ENCODE measurements around the gene NUP42. TPM values are rescaled to one million over a fixed set of nuclear protein-coding genes. Genes with fewer than 3 reads are reported as not detected.

NUP42 gene
- total and polyA plus RNA-seq, 10 of the 15 experiments (the other 5 are each of a cell fraction or from before 2014, with no cell fraction given), result 48.6 to 124 (median 74.3) TPM

DNA sequence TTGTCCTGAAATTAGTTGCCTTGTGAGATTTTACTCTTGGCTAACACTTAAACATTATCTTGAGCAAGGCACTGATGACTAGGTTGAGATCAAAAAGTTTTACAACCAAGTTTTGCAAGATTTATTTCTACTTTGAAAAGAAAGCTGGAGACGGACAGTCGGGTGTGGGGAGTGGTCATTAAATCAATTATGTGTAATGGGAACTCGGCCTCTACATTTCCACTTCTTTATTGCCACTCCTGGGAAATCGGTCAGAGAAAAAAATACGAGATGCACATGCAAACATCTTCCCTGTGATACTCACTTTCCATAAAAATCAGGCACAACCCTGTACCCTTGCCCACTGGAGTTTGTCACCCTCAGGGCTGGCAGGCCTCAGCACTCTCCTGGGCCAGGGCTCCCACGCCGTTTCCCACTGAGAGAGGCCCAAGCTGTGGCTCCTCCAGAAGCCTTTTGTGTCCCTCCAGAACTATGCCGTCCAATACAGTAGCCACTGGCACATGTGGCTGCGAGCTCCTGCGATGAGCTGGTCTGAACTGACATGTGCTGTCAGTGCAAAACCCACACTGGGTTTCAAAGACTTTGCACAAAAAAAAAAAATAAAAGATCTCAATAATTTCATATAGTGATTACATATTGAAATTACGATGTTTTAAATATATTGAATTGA is 57.3 kb downstream of the NUP42 start:
- RAD21 ChIA-PET (ENCODE audit: unreplicated experiment), result interaction anchor here (0.5 kb wide), 1 partner anchor 1928 kb away, joined by 3 read pairs; no protein-coding TSS in a partner anchor
- Histone ChIP-seq H3K4me3 (no peak overlapping the region), H3K36me3 (ENCODE audit: control insufficient read depth in 2 of 2, insufficient read depth in 2 of 2, low read length in 1 of 2) (no peaks in the 10 kb centered on the region), H3K4me2 (ENCODE audit: control insufficient read depth, insufficient read depth) (no peak overlapping the region), H3K27me3 (replicated peaks in 1 of 2; ENCODE audit: control insufficient read depth in 2 of 2, insufficient read depth in 2 of 2, low read length in 1 of 2) (no peaks in the 10 kb centered on the region), H4K20me1 (ENCODE audit: control insufficient read depth, insufficient read depth) (no peaks in the 10 kb centered on the region), H3K9ac (ENCODE audit: control insufficient read depth, insufficient read depth, low read length) (no peak overlapping the region), H3K4me1 (ENCODE audit: control insufficient read depth, insufficient read depth, low read length) (peaks cover 13% of the 10 kb centered on the region), H3K9me3 (replicated peaks; ENCODE audit: control insufficient read depth, insufficient read depth, low read length) (no peaks in the 10 kb centered on the region), H3K79me2 (ENCODE audit: control insufficient read depth, insufficient read depth, low read length) (no peaks in the 10 kb centered on the region), H3K27ac (ENCODE audit: control insufficient read depth, insufficient read depth) (no peak overlapping the region), H2AFZ (ENCODE audit: control insufficient read depth, low read depth, low read length) (no peak overlapping the region)
- intact Hi-C loops (cut with micrococcal nuclease; ENCODE audit: unreplicated experiment), result no loop called here
- DNase-seq (ENCODE audit: low read depth, low spot score), result no peak
- POLR2A ChIA-PET, result interaction anchor here (0.6 kb wide), 1 partner anchor 58 kb away, joined by 3 read pairs; no protein-coding TSS in a partner anchor
- BruUV-seq (replicated peaks), result no TSS peak
- CTCF ChIA-PET, result interaction anchor here (2.6 kb wide), 1 partner anchor 54 kb away, joined by 8 read pairs; no protein-coding TSS in a partner anchor
- WGBS (ENCODE audit: insufficient coverage, insufficient replicate concordance, low lambda C conversion rate, missing lambda C conversion rate), result 73% methylated on average over 11 of the region's 11 CpGs
- no peak for FAIRE-seq
- no peak for ATAC-seq
- in situ Hi-C loops (cut with MboI), result no loop called here
- SMC1A ChIA-PET (ENCODE audit: uncharacterized antibody, unreplicated experiment), result interaction anchor here (0.6 to 1.5 kb wide), 3 partner anchors 16 to 133 kb away, joined by 3 read pairs; no protein-coding TSS in a partner anchor
- TF ChIP-seq IKZF1 (conservative IDR thresholded peaks at IDR 0.05), result no peak
- TF ChIP-seq, protein P1, sequence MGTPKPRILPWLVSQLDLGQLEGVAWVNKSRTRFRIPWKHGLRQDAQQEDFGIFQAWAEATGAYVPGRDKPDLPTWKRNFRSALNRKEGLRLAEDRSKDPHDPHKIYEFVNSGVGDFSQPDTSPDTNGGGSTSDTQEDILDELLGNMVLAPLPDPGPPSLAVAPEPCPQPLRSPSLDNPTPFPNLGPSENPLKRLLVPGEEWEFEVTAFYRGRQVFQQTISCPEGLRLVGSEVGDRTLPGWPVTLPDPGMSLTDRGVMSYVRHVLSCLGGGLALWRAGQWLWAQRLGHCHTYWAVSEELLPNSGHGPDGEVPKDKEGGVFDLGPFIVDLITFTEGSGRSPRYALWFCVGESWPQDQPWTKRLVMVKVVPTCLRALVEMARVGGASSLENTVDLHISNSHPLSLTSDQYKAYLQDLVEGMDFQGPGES (IDR thresholded peaks at IDR 0.05), result no peak
- no peak for TF ChIP-seq ZBED1 (IDR thresholded peaks at IDR 0.05; ENCODE audit: borderline replicate concordance)
- no peak for TF ChIP-seq CBX3 (IDR thresholded peaks at IDR 0.05; ENCODE audit: borderline replicate concordance, low read depth)
- TF ChIP-seq TCF3 (IDR thresholded peaks at IDR 0.05; ENCODE audit: borderline replicate concordance, insufficient read depth, low read depth, low read length), result no peak
